Testis (tissue), 2 donors: ENCODE results near the gene GNPTAB.

Source experiments
- POLR2A ChIP-seq: fragments of 450-650 bp; IDR thresholded peaks from one replicate; pipeline ENCODE4 v1.6.1; 2017; ENCODE audit warnings: antibody characterized with exemption, mild to moderate bottlenecking, moderate library complexity
- TF ChIP-seq, protein P1 (sequence below), 3 experiments: fragments of 450-650 bp in 2 of 3; fragments of 200-600 bp in 1 of 3; sonication (generic) in 1 of 3; IDR thresholded peaks; one replicate each; pipeline ENCODE4 v1.5.1; 2016 to 2019; ENCODE audit warnings: antibody characterized with exemption in 3 of 3, mild to moderate bottlenecking in 2 of 3, moderate library complexity in 1 of 3

DNA sequence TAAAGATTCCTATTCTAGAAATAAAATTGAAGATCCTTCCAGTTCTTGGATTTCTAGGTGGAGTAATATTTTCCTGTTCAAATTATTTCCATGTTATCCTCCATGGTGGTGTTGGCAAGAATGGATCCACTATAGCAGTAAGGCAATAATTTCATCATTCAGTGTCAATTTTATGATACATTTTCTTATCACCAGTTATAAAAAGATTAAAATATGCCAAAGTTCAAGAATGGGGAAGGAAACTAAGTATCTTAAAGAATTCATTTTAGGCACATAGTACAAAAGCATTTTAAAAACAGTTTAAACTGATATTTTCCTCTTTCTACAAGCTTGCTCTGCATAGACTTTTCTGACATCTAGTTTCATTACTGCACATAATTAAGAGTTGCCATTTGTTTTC lies 110.6 kb downstream of the GNPTAB start:
- TF ChIP-seq, protein P1, sequence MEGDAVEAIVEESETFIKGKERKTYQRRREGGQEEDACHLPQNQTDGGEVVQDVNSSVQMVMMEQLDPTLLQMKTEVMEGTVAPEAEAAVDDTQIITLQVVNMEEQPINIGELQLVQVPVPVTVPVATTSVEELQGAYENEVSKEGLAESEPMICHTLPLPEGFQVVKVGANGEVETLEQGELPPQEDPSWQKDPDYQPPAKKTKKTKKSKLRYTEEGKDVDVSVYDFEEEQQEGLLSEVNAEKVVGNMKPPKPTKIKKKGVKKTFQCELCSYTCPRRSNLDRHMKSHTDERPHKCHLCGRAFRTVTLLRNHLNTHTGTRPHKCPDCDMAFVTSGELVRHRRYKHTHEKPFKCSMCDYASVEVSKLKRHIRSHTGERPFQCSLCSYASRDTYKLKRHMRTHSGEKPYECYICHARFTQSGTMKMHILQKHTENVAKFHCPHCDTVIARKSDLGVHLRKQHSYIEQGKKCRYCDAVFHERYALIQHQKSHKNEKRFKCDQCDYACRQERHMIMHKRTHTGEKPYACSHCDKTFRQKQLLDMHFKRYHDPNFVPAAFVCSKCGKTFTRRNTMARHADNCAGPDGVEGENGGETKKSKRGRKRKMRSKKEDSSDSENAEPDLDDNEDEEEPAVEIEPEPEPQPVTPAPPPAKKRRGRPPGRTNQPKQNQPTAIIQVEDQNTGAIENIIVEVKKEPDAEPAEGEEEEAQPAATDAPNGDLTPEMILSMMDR (IDR thresholded peaks at IDR 0.05): no peak
- TF ChIP-seq POLR2A: no peak
